ENCODE results near the gene NUP214.

- TF ChIP-seq CTCF (conservative IDR thresholded peaks at IDR 0.05; ENCODE audit: low read depth, low read length) (no peak), EZH2 (IDR thresholded peaks at IDR 0.05; ENCODE audit: low read length, unreplicated experiment) (no peak)
Measured at GRCh38 chr9:131279863-131280570, 154.6 kb downstream of the NUP214 start.
